ENCODE data around the gene GBE1. TPM values are rescaled to one million over a fixed set of nuclear protein-coding genes. Genes with fewer than 3 reads are reported as not detected.
A peak's percentile ranks its signal among the peaks of the same experiment; 100 is the strongest.

The GBE1 gene
- total RNA-seq, 2 donors from 2014 or later, result 8.4 to 12.3 TPM

GRCh38 chr3:81666502-81667121 lies 94.8 kb downstream of the GBE1 start:
- DNase-seq, result no peak
- H3K9ac ChIP-seq (ENCODE audit: extremely low read depth, low read length, poor library complexity, severe bottlenecking), result no peak overlapping the region
- Mint-ChIP-seq H3K4me1 (peaks cover 22% of the 10 kb centered on the region), H3K27me3 (ENCODE audit: insufficient read depth) (no peaks in the 10 kb centered on the region), H3K9me3 (peaks cover 3% of the 10 kb centered on the region), H3K4me3 (no peak overlapping the region), H3K36me3 (ENCODE audit: low read depth) (peaks cover 2% of the 10 kb centered on the region), H3K27ac (no peak overlapping the region)
- H3K4me1 ChIP-seq (ENCODE audit: control insufficient read depth, insufficient read depth, low read length), result peaks cover 5% of the 10 kb centered on the region
- no peaks in the 10 kb centered on the region for H3K9me3 ChIP-seq (ENCODE audit: control insufficient read depth, low read length)
- peak; percentile 81 for TF ChIP-seq CTCF (conservative IDR thresholded peaks at IDR 0.05)
- H3K4me3 ChIP-seq (ENCODE audit: low read length), result no peak overlapping the region
- H3K27me3 ChIP-seq (ENCODE audit: control insufficient read depth, insufficient read depth, low read length, poor library complexity, severe bottlenecking), result no peaks in the 10 kb centered on the region
- no peaks in the 10 kb centered on the region for H3K36me3 ChIP-seq (ENCODE audit: control insufficient read depth, insufficient read depth, low read length)
- no peak overlapping the region for H3K27ac ChIP-seq (ENCODE audit: low read depth, low read length)

- peaks cover 14% of the 10 kb centered on the region for H3K4me1 Mint-ChIP-seq
- DNase-seq, result no peak
- Histone ChIP-seq H3K9ac (ENCODE audit: extremely low read depth, low read length, poor library complexity, severe bottlenecking) (no peak overlapping the region), H3K4me3 (ENCODE audit: low read length) (no peak overlapping the region), H3K27me3 (ENCODE audit: control insufficient read depth, insufficient read depth, low read length, poor library complexity, severe bottlenecking) (no peaks in the 10 kb centered on the region), H3K4me1 (ENCODE audit: control insufficient read depth, insufficient read depth, low read length) (no peaks in the 10 kb centered on the region), H3K27ac (ENCODE audit: low read depth, low read length) (no peak overlapping the region), H3K9me3 (ENCODE audit: control insufficient read depth, low read length) (no peaks in the 10 kb centered on the region), H3K36me3 (ENCODE audit: control insufficient read depth, insufficient read depth, low read length) (no peaks in the 10 kb centered on the region)
- peaks cover 2% of the 10 kb centered on the region for H3K36me3 Mint-ChIP-seq (ENCODE audit: low read depth)
- peaks cover 3% of the 10 kb centered on the region for H3K9me3 Mint-ChIP-seq
- H3K27me3 Mint-ChIP-seq (ENCODE audit: insufficient read depth), result no peaks in the 10 kb centered on the region
- no peak overlapping the region for H3K4me3 Mint-ChIP-seq
- 94 to 98% methylated on average over 8 to 10 of the region's 10 CpGs for WGBS, 2 experiments (ENCODE audit: insufficient coverage in 1 of 2, insufficient read length in 1 of 2)
- no peak overlapping the region for H3K27ac Mint-ChIP-seq
- TF ChIP-seq CTCF (conservative IDR thresholded peaks at IDR 0.05), result no peak
Measured at GRCh38 chr3:81663114-81663513, 98.3 kb downstream of the GBE1 start.

GRCh38 chr3:81660036-81660435 lies 101.4 kb downstream of the GBE1 start:
- Histone ChIP-seq H3K4me3 (ENCODE audit: low read length) (no peak overlapping the region), H3K27ac (ENCODE audit: low read depth, low read length) (no peak overlapping the region), H3K9ac (ENCODE audit: extremely low read depth, low read length, poor library complexity, severe bottlenecking) (no peak overlapping the region), H3K36me3 (ENCODE audit: control insufficient read depth, insufficient read depth, low read length) (no peaks in the 10 kb centered on the region), H3K4me1 (ENCODE audit: control insufficient read depth, insufficient read depth, low read length) (no peaks in the 10 kb centered on the region), H3K9me3 (ENCODE audit: control insufficient read depth, low read length) (no peaks in the 10 kb centered on the region), H3K27me3 (ENCODE audit: control insufficient read depth, insufficient read depth, low read length, poor library complexity, severe bottlenecking) (no peaks in the 10 kb centered on the region)
- H3K36me3 Mint-ChIP-seq (ENCODE audit: low read depth), result no peaks in the 10 kb centered on the region
- H3K27ac Mint-ChIP-seq, result no peak overlapping the region
- peaks cover 6% of the 10 kb centered on the region for H3K4me1 Mint-ChIP-seq
- 85 to 97% methylated on average over 1 of the region's 1 CpG for WGBS, 2 experiments (ENCODE audit: insufficient coverage in 1 of 2, insufficient read length in 1 of 2)
- no peaks in the 10 kb centered on the region for H3K27me3 Mint-ChIP-seq (ENCODE audit: insufficient read depth)
- no peak overlapping the region for H3K4me3 Mint-ChIP-seq
- no peaks in the 10 kb centered on the region for H3K9me3 Mint-ChIP-seq
- TF ChIP-seq CTCF (conservative IDR thresholded peaks at IDR 0.05), result no peak
- no peak for DNase-seq

Data from endodermal cell (in vitro differentiated cells).